Spinal cord (tissue), 10 donors: ENCODE measurements around the gene IL1RAPL1. TPM values are rescaled to one million over a fixed set of nuclear protein-coding genes. Genes with fewer than 3 reads are reported as not detected.
"Not testable (repeated sequence)": the region's sequence is repeated elsewhere in the genome, so short reads cannot be mapped to it uniquely, and the experiment has no call there.

Experiments
- DNase-seq, 6 donors: peaks; one replicate each; pipeline versions ENCODE4 v3.0.0 to v3.0.0-alpha.2; 2013 to 2015; ENCODE audit warnings: low spot score in 6 of 6, low read depth in 4 of 6
- H3K27ac ChIP-seq: one replicate; pipeline ENCODE4 v1.5.1; 2013; ENCODE audit warnings: low read depth, low read length, control low read depth
- H3K27me3 ChIP-seq: one replicate; pipeline ENCODE4 v1.6.1; 2013; ENCODE audit warnings: low read length; ENCODE audit not compliant: control insufficient read depth, insufficient read depth
- H3K36me3 ChIP-seq: one replicate; pipeline ENCODE4 v1.6.1; 2013; ENCODE audit warnings: low read length; ENCODE audit not compliant: control insufficient read depth, insufficient read depth
- H3K4me1 ChIP-seq: one replicate; pipeline ENCODE4 v1.6.1; 2013; ENCODE audit warnings: low read length; ENCODE audit not compliant: control insufficient read depth, insufficient read depth
- H3K4me3 ChIP-seq: one replicate; pipeline ENCODE4 v1.5.1; 2013; ENCODE audit warnings: low read depth, low read length, control low read depth
- H3K9me3 ChIP-seq: one replicate; pipeline ENCODE4 v1.6.1; 2013; ENCODE audit warnings: low read length; ENCODE audit not compliant: control insufficient read depth, insufficient read depth
- WGBS: methylation state at CpG from one replicate; pipeline ENCODE4 v1.1.5; 2013; ENCODE audit warnings: missing lambda C conversion rate; ENCODE audit not compliant: insufficient coverage; 5-methylcytosine and 5-hydroxymethylcytosine counted together
- polyA plus RNA-seq, 2 donors: library from polyadenylated mRNA; unstranded; fragments of 120-200 nt; gene quantifications; one replicate each; pipeline ENCODE4 v1.2.1, GENCODE V29; 2013; ENCODE audit not compliant: insufficient read length in 2 of 2
- total RNA-seq, 2 donors: library from RNA; depleted of rRNA in 1 of 2; stranded (reverse); fragments of 120-200 nt in 1 of 2; fragments of >200 nt in 1 of 2; gene quantifications; one replicate each; pipeline versions ENCODE4 v1.2.3 to v1.2.4, GENCODE V29; 2013 to 2014
- donor health status: healthy.

IL1RAPL1 gene
- total and polyA plus RNA-seq, 4 donors, result 2.3 to 24.5 (median 7.0) TPM

GRCh38 chrX:29332429-29332828, 745.2 kb downstream of the IL1RAPL1 start:
- no CpG with 5 or more reads among the region's 3 CpGs for WGBS
- DNase-seq, H3K27me3 ChIP-seq, H3K4me3 ChIP-seq, H3K4me1 ChIP-seq, H3K9me3 ChIP-seq, H3K36me3 ChIP-seq, H3K27ac ChIP-seq: not testable (repeated sequence)

GRCh38 chrX:29333091-29333490, 745.8 kb downstream of the IL1RAPL1 start:
- 93% methylated on average over 6 of the region's 27 CpGs for WGBS
- not testable (repeated sequence) for H3K4me3 ChIP-seq, H3K4me1 ChIP-seq, DNase-seq, H3K36me3 ChIP-seq, H3K9me3 ChIP-seq, H3K27me3 ChIP-seq, H3K27ac ChIP-seq

DNA sequence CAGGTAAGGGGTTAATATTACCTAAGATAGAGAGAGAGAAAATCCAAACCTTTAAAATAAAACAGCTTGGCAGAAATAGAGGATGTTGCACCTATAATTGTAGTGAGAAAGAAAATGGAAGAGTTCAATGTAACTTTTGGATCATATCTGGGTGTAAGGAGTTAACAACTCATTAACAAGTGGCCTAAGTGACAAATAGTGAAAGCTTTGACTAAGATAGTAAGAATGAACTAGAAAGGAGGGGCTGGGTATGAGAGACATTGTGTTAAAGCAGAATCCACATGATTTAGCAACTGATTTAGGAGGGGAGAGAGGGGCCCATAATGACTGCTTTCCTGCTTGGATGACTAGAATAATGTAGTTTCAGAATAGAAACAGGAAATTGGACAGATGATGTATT, 761.0 kb downstream of the IL1RAPL1 start:
- H3K4me3 ChIP-seq, result no peak overlapping the region
- H3K27me3 ChIP-seq, result no peaks in the 10 kb centered on the region
- no peak overlapping the region for H3K27ac ChIP-seq
- H3K4me1 ChIP-seq, result no peaks in the 10 kb centered on the region
- no peaks in the 10 kb centered on the region for H3K36me3 ChIP-seq
- DNase-seq, result no peak
- no peaks in the 10 kb centered on the region for H3K9me3 ChIP-seq

DNA sequence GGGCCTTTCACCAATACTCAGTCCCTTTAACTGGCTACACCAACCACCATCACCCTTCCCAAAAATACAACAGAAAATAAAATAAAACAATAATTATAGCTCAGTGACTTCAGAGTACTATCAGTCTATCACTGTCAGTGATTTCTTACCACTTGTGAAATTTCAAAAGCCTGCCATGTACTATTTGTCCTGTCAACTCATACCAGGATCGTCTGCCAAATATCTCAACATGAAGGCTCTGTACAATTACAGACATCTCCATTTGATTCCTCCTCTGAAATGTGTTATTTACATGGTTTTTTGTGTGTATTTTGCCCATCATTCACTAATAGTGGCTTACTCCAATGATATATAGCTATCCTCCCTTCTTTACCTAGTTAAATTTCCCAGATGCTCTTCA, 772.0 kb downstream of the IL1RAPL1 start:
- DNase-seq, result no peak

DNA sequence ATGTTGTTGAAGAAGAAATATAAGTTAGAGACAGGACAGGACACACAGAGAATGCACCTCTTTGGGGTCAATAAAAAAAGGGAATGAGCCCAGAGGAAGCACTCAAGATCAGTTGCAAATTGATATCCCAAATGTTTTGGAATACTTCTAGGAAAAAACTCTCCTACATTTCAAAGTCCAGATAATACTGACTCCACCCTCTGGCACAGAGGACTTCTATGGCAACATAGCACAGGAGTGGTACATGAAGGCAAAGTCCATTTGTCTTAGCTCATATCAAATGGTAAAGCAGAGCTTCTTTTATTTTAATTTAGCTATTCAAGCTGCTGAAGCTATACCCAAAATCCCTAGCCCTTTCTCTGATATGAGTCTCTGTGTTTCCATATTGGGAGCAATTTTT, 787.5 kb downstream of the IL1RAPL1 start:
- H3K9me3 ChIP-seq, result not testable (repeated sequence)

More for the DNA sequence above, 772.0 kb downstream of the IL1RAPL1 start:
- Histone ChIP-seq H3K27me3 (no peaks in the 10 kb centered on the region), H3K4me3 (no peak overlapping the region), H3K4me1 (no peaks in the 10 kb centered on the region), H3K36me3 (no peaks in the 10 kb centered on the region), H3K9me3 (no peaks in the 10 kb centered on the region), H3K27ac (no peak overlapping the region)
- no CpG with 5 or more reads among the region's 1 CpG for WGBS

DNA sequence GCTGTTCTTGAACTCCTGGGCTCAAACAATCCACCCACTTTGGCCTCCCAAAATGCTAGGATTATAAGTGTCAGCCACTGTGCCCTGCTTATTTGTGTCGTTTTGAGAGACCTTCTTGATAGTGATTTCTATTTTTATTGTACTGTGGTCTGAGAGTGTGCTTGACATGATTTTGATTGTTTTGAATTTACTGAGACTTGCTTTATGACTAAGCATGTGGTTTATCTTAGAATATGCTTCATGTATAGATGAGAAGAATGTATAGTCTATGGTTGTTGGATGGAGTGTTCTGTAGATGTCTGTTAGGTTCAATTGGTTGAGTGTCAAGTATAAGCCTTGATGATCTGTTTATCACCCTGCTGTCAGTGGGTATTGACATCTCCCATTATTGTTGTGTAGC, 789.3 kb downstream of the IL1RAPL1 start:
- Histone ChIP-seq H3K4me1 (no peaks in the 10 kb centered on the region), H3K4me3 (no peak overlapping the region), H3K27ac (no peak overlapping the region), H3K9me3 (peaks cover 4% of the 10 kb centered on the region), H3K36me3 (no peaks in the 10 kb centered on the region), H3K27me3 (no peaks in the 10 kb centered on the region)
- 33% methylated on average over 1 of the region's 1 CpG for WGBS
- no peak for DNase-seq

More for the DNA sequence above, 787.5 kb downstream of the IL1RAPL1 start:
- not testable (repeated sequence) for H3K27ac ChIP-seq, H3K4me3 ChIP-seq, H3K36me3 ChIP-seq, H3K27me3 ChIP-seq, H3K4me1 ChIP-seq, DNase-seq

GRCh38 chrX:29382811-29383210, 795.6 kb downstream of the IL1RAPL1 start:
- H3K4me3 ChIP-seq, result no peak overlapping the region
- no peak overlapping the region for H3K27ac ChIP-seq
- H3K36me3 ChIP-seq, result no peaks in the 10 kb centered on the region
- no peaks in the 10 kb centered on the region for H3K9me3 ChIP-seq
- H3K27me3 ChIP-seq, result no peaks in the 10 kb centered on the region
- DNase-seq, result no peak
- H3K4me1 ChIP-seq, result no peaks in the 10 kb centered on the region

DNA sequence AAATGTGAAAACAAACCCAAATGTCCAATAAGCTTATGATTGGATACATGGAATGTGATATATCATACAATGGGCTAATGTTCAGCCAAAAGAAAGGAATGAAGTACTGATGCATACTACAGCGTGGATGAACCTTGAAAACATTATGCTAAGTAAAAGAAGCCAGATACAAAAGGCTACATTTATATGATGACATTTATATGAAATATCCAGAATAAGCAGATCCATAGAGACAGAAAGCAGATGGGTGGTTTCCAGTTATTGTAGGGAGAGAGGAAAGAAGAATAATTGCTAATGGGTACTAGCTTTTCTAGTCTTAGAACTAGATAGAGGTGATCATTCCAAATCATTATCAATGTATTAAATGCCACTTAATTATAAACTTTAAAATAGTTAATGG, 801.3 kb downstream of the IL1RAPL1 start:
- DNase-seq, result no peak
- no peaks in the 10 kb centered on the region for H3K4me1 ChIP-seq
- H3K27me3 ChIP-seq, result no peaks in the 10 kb centered on the region
- no peak overlapping the region for H3K27ac ChIP-seq
- no peak overlapping the region for H3K4me3 ChIP-seq
- no peaks in the 10 kb centered on the region for H3K9me3 ChIP-seq
- WGBS, result no CpG with 5 or more reads among the region's 1 CpG
- H3K36me3 ChIP-seq, result no peaks in the 10 kb centered on the region

- Histone ChIP-seq H3K4me3 (no peak overlapping the region), H3K27me3 (no peaks in the 10 kb centered on the region), H3K9me3 (no peaks in the 10 kb centered on the region), H3K4me1 (no peaks in the 10 kb centered on the region), H3K36me3 (no peaks in the 10 kb centered on the region), H3K27ac (no peak overlapping the region)
- DNase-seq, result no peak
These were observed 810.3 kb downstream of the IL1RAPL1 start for GRCh38 chrX:29397506-29397905.

DNA sequence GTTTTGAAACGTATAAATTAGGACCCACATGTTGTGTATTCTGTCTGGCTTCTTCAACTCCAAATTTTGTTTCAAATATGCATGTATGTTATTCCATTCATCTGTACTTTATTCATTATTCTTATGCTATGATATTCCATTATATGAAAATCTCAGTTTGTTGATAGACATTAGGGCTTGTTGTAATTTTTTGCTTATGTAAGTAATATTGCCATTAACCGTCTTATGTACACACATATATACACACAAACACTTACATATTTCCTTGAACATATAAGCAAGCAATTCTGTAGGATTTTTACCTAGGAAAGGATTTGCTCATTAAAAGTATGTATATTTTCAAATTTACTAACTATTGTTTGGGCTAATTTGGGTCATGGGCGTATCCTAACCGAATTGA, 820.1 kb downstream of the IL1RAPL1 start:
- no peaks in the 10 kb centered on the region for H3K27me3 ChIP-seq
- H3K9me3 ChIP-seq, result peaks cover 2% of the 10 kb centered on the region
- H3K4me1 ChIP-seq, result no peaks in the 10 kb centered on the region
- no peaks in the 10 kb centered on the region for H3K36me3 ChIP-seq
- H3K27ac ChIP-seq, result no peak overlapping the region
- WGBS, result no CpG with 5 or more reads among the region's 4 CpGs
- no peak overlapping the region for H3K4me3 ChIP-seq
- no peak for DNase-seq
